GM20431 (cell line): ENCODE measurements around the gene FUT7.

ENCODE experiments used
- in situ Hi-C: fragments of 300-500 bp; cut with MseI, MboI; formaldehyde crosslinking; loops from one replicate; pipeline ENCODE4 v1.15.0; 2020; ENCODE audit warnings: low sequenced_read_pairs; ENCODE audit not compliant: unreplicated experiment

Gene FUT7

DNA sequence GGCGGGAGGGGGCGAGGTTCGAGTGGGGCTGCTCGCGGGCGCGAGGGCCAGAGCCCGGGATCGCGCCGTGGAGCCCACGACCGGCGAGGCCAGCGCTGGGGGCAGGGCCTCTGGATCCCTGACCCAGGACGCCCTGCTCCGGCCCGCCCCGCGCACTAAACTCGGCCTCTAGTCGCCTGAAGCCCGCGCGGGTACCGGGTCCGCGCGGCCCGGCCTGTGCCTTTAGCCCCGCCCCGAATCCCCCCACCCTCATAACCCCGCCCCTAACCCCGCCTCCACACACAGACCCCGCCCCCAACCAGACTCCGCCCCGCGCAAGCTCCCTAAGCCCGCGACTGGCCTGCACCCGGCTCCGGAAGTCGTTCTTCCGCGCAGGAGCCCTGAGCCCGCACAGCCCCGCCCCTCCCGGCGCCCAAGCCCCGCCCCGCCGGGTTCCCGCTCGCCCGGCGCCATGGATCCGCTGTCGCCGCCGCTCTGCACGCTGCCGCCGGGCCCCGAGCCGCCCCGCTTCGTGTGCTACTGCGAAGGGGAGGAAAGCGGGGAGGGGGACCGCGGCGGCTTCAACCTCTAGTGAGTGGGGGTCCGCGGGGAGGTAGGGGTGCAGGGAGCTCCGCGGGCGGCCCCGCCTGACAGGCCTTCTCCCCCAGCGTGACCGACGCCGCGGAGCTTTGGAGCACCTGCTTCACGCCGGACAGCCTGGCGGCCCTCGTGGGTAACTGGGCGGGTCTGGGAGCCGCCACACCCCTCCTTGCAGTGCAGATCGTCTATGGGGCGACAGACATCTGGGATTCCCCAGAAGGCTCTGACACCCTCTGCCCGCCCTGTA, 39.7 kb downstream of the FUT7 start, which contains the start of gene PAXX:
Gene PAXX (plus strand): TSS at position 430 of the 826 bp plus-strand sequence. CDS start 22 bp downstream, at position 452.
- in situ Hi-C loops, result no loop called here

DNA sequence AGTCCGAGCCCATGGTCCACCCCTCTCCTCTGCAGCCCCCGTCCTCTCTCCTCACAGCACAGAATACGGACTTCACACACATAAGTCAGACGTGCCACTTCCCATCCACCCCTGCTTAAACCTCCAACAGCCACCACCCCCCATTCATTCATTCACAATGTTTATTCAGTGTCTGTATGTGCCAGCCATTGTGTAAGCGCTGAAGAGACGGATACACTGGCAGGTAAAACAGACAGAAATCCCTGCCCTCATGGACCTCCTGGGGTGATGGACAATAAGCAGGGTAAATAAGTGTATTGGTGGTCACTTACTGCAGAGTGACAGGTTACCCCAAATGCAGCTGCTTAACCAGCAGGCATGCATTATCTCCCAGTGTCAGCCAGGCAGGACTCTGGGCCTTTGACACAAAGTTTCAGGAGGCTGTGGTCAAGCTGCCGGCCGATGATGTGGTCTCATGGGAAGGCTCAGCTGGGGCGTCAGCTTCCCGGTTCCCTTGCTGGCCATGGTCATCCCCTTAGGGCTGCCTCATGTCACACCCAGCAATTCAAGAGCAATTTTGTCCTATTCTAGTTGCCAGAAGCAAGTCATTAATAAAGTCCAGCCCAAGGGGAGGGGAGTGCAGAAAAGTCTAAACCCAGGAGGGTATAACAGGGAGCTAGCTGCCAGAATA, 41.5 kb downstream of the FUT7 start:
- in situ Hi-C loops, result no loop called here

DNA sequence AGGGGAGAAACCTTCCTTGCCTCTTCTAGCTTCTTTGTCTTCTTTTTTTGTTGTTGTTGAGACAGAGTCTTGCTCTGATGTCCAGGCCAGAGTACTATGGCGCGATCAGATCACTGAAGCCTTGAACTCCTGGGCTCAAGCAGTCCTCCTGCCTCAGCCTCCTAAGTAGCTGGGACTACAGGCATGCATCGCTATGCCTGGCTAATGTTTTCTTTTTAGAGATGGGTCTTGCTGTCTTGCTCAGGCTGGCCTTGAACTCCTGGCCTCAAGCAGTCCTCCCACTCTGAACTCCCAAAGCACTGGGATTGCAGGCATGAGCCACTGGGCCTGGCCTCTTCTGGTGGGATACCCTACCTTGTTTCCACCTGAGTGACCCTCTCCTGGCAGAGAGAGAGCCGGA, 43.0 kb downstream of the FUT7 start:
- in situ Hi-C loops, result no loop called here

DNA sequence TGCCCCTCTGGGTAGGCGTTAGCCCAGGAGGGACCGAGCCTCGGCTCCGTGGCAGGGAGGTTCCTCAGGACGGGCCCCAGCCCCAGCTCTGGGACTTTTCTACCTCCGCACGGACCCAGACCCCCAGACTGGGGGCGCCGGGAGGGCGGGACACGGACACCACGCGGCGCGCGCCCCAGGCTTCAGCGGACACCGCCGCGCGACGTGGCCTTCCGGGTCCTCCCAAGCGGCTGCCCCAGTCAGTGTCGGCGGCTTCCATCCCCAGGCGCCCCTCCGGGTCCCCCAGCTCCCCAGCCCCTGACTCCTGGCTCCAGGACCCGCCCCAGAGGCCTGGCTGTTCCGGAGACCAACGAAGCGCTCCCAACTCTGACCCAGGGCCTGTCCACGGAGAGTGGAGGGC, 46.0 kb downstream of the FUT7 start:
- in situ Hi-C loops, result no loop called here

DNA sequence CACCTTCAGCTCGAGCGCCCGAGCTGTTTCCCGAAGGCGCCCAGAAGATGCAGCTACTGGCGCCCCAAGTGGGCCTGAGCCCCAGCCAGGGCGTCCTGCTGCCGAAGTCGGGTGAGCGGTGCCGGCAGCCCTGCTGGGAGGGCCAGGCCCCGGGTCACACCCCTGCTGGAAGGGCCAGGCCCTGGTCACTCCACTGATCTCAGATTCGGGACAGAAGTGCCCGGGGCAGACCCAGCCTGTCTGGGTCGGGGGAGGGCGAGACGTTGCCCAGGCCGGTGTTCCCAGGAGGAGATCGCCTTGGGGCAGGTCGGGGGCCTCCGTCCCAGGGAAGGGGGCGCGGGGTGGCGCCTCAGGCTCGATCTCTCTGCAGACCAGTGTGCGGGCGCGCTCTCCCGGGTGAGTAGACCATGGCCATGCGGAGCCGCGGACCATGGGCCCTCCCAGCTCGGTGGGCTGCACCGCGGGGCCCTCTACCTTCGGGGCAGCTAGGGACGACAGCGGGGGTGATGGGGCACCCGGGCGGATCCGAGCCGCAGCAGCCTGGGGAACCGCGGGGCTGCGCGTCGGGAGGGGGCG, 46.8 kb downstream of the FUT7 start:
- in situ Hi-C loops, result no loop called here

DNA sequence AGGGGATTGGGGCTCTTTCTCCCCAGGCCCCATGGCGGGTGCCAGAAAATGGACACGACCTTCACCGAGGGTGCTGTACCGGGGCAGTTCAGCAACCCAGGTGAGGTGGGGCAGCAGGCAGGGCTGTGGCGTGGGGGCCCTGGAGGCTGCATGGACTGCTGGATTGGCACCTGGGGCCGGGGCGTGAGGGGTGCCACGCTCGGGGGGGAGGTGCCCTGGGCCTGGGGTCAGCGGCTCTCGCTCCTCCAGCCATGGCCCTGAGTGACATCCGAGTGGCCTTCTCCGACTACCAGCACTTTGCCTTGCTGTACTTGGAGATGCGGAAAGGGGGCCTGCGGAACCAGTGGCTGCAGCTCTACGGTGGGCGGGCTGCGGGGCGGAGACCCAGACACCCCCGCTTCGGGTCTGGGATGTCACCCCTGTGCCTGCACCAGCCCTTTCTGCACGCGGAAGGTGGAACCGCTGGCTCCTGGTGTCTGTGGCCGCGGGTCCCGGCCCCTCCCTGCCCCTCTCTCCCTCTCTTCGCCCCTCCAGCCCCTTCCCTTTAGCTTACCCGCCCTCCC, 47.3 kb downstream of the FUT7 start:
- in situ Hi-C loops, result no loop called here

DNA sequence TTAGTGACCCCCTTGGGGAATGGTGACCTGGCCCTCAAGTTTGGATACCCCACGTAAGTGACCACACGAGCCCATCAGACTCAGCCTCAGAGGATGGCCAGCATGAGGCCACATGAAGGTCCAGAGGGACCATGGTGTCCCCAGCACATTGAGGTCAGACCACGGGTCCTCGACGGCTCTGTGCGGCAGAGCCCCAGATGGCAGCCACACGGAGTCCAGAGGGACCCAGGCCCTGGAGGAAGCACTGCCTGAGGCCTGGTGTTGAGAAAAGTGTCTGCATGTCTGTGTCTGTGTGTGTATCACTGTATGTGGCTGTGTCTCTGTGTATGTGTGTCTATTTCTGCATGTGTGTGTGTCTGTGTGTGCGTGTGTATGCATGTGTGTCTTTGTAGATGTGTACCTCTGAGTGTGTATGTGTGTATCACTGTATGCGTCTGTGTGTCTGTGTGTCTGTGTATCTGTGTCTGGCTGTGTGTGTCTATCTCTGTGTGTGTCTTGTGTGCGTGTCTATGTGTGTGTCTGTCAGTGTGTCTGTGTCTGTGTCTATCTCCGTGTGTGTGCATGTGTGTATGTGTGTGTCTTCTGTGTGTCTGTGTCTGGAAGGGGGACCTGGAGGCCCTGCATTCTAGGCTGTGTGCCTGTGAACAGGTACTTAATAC, 48.1 kb downstream of the FUT7 start:
- in situ Hi-C loops, result no loop called here

DNA sequence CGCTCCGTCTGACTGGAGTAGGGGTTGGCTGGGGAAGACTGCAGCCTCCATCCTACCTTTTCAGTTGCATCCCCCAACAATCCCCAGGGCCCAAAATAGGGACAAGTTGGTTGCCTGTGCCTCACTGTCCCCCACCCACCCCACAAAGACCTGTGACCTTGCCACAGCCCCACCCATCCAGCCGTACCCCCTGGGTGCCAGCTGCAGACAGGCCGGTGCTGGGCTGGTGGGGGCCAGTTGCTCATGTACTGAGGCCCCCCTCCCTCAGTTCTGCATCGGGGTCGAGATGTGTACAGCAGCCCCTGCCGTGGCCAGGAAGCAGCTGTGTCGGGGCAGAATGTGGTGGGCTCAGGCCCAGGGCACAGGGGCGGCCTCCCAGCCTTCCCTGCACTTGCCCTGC, 48.7 kb downstream of the FUT7 start:
- in situ Hi-C loops, result no loop called here

DNA sequence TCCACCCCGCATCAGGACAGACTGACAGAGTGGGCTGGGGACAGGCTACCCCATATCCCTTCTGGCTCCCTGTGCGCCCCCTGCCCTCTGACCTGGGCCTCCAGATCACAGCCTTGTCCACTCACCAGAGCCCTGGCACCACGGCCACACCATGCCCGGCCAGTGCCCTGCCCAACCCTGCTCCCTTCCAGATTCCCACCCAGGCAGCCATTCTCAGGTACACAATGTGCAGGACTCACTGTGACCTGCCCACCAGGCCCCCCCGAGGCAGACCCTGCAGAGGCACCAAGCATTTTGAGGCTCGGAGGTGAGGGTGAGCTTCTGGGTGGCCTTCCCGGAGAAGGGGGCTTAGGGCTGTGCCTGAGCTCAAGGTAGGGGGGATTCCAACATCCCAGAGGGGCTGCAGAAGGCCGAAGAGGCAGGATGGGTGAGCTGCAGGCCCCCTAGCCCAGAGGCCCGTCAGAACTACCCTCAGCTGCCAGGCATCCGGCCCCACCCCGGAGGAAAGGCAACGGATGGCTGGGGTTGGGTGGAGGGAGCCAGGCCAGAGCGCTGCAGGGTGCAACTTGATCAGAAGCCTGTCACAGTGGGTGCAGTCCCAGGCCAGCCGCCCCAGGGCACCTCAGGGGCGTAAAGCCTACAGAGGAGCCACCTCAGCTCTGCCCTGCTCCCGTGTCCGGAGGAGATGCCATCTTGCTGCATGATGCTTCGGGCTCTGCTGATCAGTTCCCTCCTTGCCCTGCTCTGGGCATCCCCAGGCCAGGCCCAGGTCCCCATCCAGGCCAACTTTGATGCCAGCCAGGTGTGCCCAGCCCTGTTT, 49.4 kb downstream of the FUT7 start, which contains the start of gene LCNL1:
Gene LCNL1 (plus strand): TSS at position 762 of the 820 bp plus-strand sequence. CDS start 594 bp downstream, outside the sequence.
- in situ Hi-C loops, result no loop called here

DNA sequence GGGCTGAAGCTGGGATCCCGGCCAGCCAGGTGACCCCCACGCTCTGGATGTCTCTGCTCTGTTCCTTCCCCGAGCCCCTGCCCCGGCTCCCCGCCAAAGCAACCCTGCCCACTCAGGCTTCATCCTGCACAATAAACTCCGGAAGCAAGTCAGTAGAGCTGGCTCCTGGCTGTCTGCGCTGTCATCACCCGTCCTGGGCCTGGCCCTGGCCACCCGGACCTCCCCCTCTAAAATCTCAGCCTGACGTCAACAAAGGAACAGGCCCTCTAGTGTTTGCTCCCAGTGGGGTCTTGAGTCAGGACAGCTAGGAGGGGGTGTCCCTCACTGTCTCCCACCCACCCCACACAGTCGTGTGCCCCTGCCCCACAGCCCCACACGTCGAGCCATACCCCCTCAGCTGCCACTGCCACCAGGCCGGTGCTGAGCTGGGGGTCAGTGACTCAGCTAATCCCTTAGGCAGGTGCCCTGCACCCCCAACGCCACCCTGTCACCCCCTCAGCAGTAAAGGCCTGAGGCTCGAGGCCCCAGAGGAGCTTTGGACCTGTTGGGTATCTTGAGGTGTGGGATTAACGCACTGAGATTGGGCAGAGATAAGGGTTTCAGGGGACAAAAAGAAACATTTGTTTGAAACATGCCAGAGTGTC, 50.2 kb downstream of the FUT7 start:
- in situ Hi-C loops, result no loop called here

DNA sequence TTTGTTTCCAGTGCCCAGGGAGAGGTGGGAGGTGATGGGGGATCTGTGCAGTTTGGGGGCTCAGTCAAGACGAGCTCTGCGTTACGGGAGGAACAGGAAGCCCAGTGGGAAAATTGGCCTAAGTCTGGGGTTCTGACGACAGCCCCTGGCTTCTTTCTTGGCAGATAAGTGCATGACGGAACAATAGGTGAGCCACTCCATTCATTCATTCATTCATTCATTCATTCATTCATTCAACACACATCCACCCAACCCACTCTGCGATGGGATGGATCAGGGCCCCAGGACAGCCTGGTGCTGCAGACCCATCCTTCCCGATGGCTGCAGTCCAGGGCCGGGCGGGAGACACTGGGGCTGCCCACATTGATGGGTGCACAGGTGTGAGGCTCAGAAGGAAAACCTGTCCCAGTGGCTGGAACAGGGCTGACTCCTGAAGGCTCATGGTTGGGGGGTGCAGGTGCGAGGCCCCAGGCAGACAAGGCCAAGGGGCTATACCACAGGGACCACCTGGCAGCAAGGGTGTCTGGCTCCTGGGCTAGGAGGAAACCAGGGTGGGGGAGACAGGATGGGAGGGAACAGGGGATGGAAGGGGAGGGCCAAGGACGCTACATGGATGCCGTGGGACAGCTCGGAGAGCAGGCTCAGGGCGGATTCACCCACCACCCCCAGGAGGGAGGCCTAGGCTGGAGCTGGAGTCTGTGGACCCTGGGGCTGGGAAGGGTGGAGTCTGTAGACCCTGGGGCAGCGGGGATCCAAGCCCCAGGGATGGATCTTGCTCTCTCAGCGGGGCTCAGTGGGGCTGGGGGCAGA, 51.0 kb downstream of the FUT7 start:
- in situ Hi-C loops, result no loop called here
